Brain microvascular endothelial cell (primary cell): ENCODE results near the gene ADORA2B.

Experiments used
- DNase-seq: peaks from one replicate; pipeline ENCODE4 v3.0.0-alpha.2; 2020
- H3K27ac ChIP-seq: fragments of 250-450 bp; sonication (Bioruptor Pico); 2 replicates; pipeline ENCODE4 v1.5.1; 2020; ENCODE audit warnings: mild to moderate bottlenecking, moderate library complexity
- H3K27me3 ChIP-seq: fragments of 250-450 bp; sonication (Bioruptor Pico); replicated peaks from 2 replicates; pipeline ENCODE4 v1.5.1; 2020; ENCODE audit warnings: mild to moderate bottlenecking
- H3K36me3 ChIP-seq: fragments of 250-450 bp; sonication (Bioruptor Pico); replicated peaks from 2 replicates; pipeline ENCODE4 v1.5.1; 2020; ENCODE audit warnings: mild to moderate bottlenecking
- H3K4me3 ChIP-seq: 2 replicates; pipeline ENCODE4 v1.5.1; 2011; ENCODE audit warnings: low read depth, mild to moderate bottlenecking, control low read depth, low read length, moderate library complexity
- CTCF ChIP-seq: IDR thresholded peaks from 2 replicates; pipeline ENCODE4 v1.5.1; 2011; ENCODE audit warnings: low read depth, mild to moderate bottlenecking, moderate library complexity, low read length, control low read depth, inconsistent platforms; ENCODE audit errors: missing control alignments
- in situ Hi-C: cut with HindIII; loops from 2 replicates; pipeline ENCODE4 v1.10.0; 2017; ENCODE audit warnings: low sequenced_read_pairs, low pct_ligation_motif_present

The ADORA2B gene

GRCh38 chr17:15919466-15919865, 25.5 kb upstream of the ADORA2B start:
- Histone ChIP-seq H3K4me3 (no peak overlapping the region), H3K27ac (no peak overlapping the region), H3K27me3 (no peaks in the 10 kb centered on the region), H3K36me3 (no peaks in the 10 kb centered on the region)
- in situ Hi-C loops, result no loop called here
- DNase-seq, result no peak
- no peak for TF ChIP-seq CTCF

DNA sequence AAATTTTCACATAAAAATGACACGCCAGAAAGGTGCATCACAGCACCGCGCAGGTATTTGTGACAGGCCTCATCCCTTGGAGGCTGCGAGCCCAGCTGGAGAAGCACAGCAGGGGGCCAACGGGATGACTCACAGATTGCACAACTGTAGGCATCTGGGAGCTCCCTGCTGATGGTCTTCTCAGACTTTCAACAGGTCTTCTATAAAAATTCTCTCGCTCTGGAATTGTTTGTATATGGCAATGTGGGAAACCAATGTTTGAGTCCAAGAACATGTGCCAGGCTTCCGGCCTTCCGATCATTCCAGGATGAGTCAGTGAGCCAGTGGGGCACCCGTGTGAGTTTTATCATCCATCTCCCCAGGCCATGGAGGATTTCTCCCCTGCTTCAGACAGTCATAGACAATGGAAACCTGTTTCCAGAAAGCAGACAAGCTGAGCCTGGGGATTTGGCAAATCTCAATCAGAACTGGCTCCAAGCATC, 24.1 kb upstream of the ADORA2B start:
- DNase-seq, result peak; percentile 95
- Histone ChIP-seq H3K27me3 (no peaks in the 10 kb centered on the region), H3K4me3 (no peak overlapping the region), H3K36me3 (no peaks in the 10 kb centered on the region), H3K27ac (peak overlapping the region; percentile 84)
- in situ Hi-C loops, result no loop called here
- TF ChIP-seq CTCF, result no peak

DNA sequence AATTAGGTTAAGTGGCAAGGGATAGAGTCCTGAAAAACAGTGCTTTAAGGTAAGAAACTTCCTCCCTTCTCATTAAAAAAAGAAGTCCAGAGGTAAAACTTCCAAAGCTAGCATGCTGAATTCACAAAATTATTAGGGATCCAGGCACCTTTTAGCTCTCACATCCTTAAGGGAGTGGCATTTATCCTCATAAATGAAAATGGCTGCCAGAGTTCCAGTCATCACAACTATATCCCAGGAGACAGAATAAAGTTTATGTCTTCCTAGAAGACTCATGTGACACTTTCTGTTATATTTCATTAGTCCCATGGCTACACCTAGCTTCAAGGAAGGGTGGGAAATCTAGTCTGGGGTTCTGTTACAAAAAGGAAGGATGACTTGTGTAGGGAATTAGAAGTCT, 23.3 kb upstream of the ADORA2B start:
- Histone ChIP-seq H3K36me3 (no peaks in the 10 kb centered on the region), H3K27ac (peak overlapping the region; percentile 84), H3K4me3 (no peak overlapping the region), H3K27me3 (no peaks in the 10 kb centered on the region)
- no peak for TF ChIP-seq CTCF
- in situ Hi-C loops, result no loop called here
- DNase-seq, result no peak

DNA sequence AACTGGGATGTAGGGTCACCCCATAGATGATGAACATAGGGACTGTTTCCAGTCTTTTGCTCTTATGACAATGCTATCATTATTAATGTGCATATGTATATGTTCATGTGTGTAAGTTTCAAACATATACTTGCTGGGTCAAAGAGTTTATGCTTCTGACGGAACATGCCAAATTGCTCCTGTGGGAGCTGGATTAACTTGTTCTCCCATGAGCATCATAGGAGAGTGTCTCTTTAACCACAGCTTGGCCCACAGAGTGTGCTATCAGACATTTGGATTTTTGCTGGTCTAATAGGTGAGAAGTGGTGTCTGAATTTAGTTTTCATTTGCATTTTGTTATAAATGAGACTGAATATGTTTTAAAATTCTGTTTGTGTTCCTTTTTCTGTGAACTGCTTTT, 22.3 kb upstream of the ADORA2B start:
- no peak for DNase-seq
- in situ Hi-C loops, result no loop called here
- Histone ChIP-seq H3K27ac (no peak overlapping the region), H3K4me3 (no peak overlapping the region), H3K36me3 (no peaks in the 10 kb centered on the region), H3K27me3 (no peaks in the 10 kb centered on the region)
- no peak for TF ChIP-seq CTCF

DNA sequence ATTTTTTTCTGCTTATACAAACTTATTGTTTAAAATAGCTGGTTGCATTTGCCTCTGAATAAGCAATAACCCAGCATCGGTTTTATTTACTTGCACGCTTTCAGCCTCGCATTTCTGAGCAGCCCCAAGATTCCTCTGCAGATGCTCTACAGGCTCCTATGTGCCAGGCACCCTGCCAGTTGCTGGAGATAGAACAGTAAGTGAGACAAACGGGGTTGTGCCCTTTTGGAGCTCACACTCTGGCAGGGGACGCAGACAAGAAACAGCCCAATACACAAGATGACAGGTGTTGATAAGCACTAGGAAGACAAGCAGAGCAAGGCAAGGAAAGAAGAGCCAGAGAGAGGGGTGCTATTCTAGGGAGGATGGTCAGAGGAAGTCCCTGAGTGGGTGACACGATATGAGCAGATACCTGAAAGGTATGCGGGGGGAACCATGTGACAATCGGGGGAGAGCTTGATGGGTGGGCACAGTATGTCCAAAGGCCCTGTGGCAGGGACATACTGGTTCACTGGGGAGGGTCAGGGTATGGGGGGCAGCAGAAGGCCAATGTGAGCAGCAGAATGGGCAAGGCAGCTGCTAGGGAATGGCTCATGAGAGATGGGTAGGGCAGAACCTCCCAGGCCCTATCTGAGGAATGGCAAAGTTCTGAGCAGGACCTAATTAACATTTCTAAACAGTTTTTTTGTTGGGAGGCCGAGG, 18.7 kb upstream of the ADORA2B start:
- H3K4me3 ChIP-seq, result no peak overlapping the region
- TF ChIP-seq CTCF, result no peak
- no peak for DNase-seq
- no peaks in the 10 kb centered on the region for H3K27me3 ChIP-seq
- no peaks in the 10 kb centered on the region for H3K36me3 ChIP-seq
- in situ Hi-C loops, result no loop called here
- no peak overlapping the region for H3K27ac ChIP-seq

GRCh38 chr17:15928286-15928785, 16.6 kb upstream of the ADORA2B start:
- in situ Hi-C loops, result no loop called here
- Histone ChIP-seq H3K27ac (no peak overlapping the region), H3K36me3 (no peaks in the 10 kb centered on the region), H3K4me3 (no peak overlapping the region), H3K27me3 (no peaks in the 10 kb centered on the region)
- no peak for DNase-seq
- TF ChIP-seq CTCF, result no peak
